GM06990 (cell line): ENCODE data around the gene GPI.

Source experiments
- DNase-seq: peaks from one replicate; pipeline ENCODE4 v3.0.0-alpha.2; 2011; ENCODE audit not compliant: insufficient read length; ENCODE audit errors: extremely low read depth
- H3K27me3 ChIP-seq: replicated peaks from 2 replicates; pipeline ENCODE4 v1.6.0; 2011; ENCODE audit warnings: low read length; ENCODE audit not compliant: control insufficient read depth, insufficient read depth
- H3K36me3 ChIP-seq: 2 replicates; pipeline ENCODE4 v1.5.1; 2011; ENCODE audit warnings: low read length; ENCODE audit not compliant: control insufficient read depth, insufficient read depth
- H3K4me3 ChIP-seq: replicated peaks from 2 replicates; pipeline ENCODE4 v1.5.1; 2011; ENCODE audit warnings: low read depth, mild to moderate bottlenecking, control low read depth, low read length
- TF ChIP-seq, protein P1 (sequence below): IDR thresholded peaks from 2 replicates; pipeline ENCODE4 v1.5.1; 2011; ENCODE audit warnings: low read length, control low read depth, mild to moderate bottlenecking, inconsistent platforms; ENCODE audit not compliant: insufficient read depth, poor library complexity, severe bottlenecking

The GPI gene

DNA sequence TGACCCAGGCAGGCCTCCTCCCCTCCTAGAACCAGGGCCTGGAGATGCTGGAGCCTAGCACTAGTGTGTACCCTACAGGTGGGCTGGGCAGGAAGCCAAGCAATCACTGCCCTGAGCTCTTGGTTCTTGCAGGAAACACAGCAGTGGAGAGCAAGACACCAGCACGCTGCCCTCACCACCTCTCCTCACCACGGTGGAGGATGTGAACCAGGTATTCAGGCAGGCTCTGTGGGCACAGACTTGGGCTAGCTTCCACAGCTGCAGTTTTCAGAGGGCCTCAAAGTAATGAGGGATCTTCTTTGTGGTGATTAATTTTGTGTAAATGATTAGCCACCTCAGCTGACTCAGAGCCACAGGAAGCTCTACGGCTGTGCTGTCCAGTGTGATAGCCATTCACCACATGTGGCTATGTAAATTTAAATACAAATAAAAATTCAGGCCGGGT is 13.6 kb upstream of the GPI start:
- no peak for DNase-seq
- TF ChIP-seq, protein P1, sequence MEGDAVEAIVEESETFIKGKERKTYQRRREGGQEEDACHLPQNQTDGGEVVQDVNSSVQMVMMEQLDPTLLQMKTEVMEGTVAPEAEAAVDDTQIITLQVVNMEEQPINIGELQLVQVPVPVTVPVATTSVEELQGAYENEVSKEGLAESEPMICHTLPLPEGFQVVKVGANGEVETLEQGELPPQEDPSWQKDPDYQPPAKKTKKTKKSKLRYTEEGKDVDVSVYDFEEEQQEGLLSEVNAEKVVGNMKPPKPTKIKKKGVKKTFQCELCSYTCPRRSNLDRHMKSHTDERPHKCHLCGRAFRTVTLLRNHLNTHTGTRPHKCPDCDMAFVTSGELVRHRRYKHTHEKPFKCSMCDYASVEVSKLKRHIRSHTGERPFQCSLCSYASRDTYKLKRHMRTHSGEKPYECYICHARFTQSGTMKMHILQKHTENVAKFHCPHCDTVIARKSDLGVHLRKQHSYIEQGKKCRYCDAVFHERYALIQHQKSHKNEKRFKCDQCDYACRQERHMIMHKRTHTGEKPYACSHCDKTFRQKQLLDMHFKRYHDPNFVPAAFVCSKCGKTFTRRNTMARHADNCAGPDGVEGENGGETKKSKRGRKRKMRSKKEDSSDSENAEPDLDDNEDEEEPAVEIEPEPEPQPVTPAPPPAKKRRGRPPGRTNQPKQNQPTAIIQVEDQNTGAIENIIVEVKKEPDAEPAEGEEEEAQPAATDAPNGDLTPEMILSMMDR: no peak
- Histone ChIP-seq H3K4me3 (no peak overlapping the region), H3K27me3 (no peaks in the 10 kb centered on the region), H3K36me3 (peaks cover 13% of the 10 kb centered on the region)

DNA sequence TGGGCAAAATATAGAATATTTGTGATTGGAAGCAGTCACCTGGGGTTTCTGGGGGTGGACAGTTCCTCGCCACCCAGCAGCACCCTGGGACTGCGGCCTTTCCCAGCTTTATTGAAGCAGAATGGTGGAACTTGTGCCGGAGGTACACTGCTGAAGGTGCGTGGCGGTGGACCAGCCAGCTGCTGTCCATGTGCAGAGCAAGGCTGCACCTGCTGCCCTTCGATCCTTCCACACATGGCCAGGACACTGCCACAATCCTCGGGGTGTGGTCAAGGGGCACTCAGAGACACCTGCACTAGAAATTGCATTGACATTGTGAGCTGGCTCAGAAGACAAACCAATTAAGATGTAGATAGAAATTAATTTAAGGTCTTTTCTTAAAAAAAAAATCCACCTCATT is 11.4 kb upstream of the GPI start:
- Histone ChIP-seq H3K4me3 (no peak overlapping the region), H3K36me3 (peaks cover 10% of the 10 kb centered on the region), H3K27me3 (no peaks in the 10 kb centered on the region)
- TF ChIP-seq, protein P1: no peak
- DNase-seq: no peak

DNA sequence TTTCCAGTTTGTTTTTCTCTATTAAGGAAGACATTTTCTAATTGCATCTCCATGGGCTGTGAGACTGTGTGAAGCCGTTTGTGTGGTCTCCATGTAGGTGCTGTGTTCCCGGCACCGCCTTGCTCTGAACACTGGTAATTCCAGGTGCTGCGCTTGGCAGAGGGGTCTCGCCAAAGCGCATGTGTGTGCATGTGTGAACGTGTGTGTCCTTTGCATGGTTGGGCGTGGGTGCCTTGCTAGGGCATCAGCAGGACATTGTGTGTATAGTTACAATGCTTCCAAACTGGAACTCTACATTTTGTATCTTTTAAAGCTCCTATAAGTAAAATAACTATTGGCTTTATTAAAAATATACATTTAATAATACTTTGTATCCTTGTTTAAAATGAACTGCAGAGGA is 9.8 kb upstream of the GPI start:
- TF ChIP-seq, protein P1: no peak

DNA sequence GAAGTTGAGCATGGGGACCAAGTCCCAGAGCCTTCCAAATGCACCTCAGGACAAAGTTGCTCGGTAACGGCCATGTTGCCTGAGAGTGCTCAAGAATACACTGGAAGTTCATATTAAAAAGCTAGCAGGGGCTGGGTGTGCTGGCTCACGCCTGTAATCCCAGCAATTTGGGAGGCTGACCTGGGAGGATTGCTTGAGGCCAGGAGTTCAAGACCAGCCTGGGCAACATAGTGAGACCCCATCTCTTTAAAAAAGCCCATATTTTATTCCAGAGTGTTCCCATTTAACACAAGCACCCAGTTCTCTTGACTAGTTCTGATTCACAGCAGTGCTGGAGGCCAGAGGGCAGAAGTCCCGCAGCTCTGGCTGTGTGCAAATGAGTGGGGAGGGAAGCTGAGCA is 8.1 kb upstream of the GPI start:
- peaks cover 4% of the 10 kb centered on the region for H3K36me3 ChIP-seq
- TF ChIP-seq, protein P1: no peak
- no peak overlapping the region for H3K4me3 ChIP-seq
- H3K27me3 ChIP-seq: no peaks in the 10 kb centered on the region
- DNase-seq: no peak

More for the DNA sequence above, 9.8 kb upstream of the GPI start:
- peaks cover 6% of the 10 kb centered on the region for H3K36me3 ChIP-seq
- H3K4me3 ChIP-seq: no peak overlapping the region
- no peaks in the 10 kb centered on the region for H3K27me3 ChIP-seq
- DNase-seq: no peak

DNA sequence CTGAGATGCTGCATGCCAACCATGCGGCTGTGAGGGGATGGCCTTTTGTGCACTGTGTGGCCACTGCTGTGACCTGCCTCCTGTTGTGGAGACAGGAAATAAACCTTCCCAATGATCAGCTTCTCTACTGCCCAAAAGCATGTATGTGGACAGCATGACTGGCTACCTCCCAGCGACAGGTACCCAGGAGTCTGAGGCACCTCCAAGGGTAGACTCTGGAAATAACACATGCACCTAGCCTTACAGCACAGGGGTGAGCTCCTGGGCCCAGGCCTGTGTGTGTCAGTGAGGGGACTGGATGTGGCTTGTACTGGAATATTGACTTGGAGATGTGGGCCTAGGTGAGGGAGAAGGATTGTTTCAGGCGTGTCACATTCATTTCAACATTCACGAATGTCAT is 7.6 kb upstream of the GPI start:
- H3K4me3 ChIP-seq: no peak overlapping the region
- TF ChIP-seq, protein P1: no peak
- H3K27me3 ChIP-seq: no peaks in the 10 kb centered on the region
- H3K36me3 ChIP-seq: peaks cover 4% of the 10 kb centered on the region
- DNase-seq: no peak
